Measurements from ENCODE around the gene COX19.

- TF ChIP-seq CTCF (IDR thresholded peaks at IDR 0.05 in 8 of 11, conservative IDR thresholded peaks at IDR 0.05 in 3 of 11) (no peak), POLR2A (IDR thresholded peaks at IDR 0.05) (no peak), POLR2AphosphoS5 (IDR thresholded peaks at IDR 0.05) (no peak)
These were observed 13.1 kb upstream of the COX19 start for GRCh38 chr7:988426-988911.

Data from spleen (tissue), 7 donors.